Mesendoderm (in vitro differentiated cells): ENCODE measurements around the gene CEP135.

Experiments used
- DNase-seq: peaks from one replicate; pipeline ENCODE4 v3.0.0; 2013
- H2AK5ac ChIP-seq: 2 replicates; pipeline ENCODE4 v1.6.1; 2013; ENCODE audit warnings: low read length, inconsistent platforms
- H2BK120ac ChIP-seq: 2 replicates; pipeline ENCODE4 v1.6.1; 2013; ENCODE audit warnings: low read depth, mild to moderate bottlenecking, low read length, moderate library complexity, mixed read lengths
- H2BK15ac ChIP-seq: replicated peaks from 2 replicates; pipeline ENCODE4 v1.6.1; 2013; ENCODE audit warnings: low read depth, mild to moderate bottlenecking, moderate library complexity
- H2BK5ac ChIP-seq: 2 replicates; pipeline ENCODE4 v1.6.1; 2013; ENCODE audit warnings: low read length, inconsistent platforms
- H3K18ac ChIP-seq: 2 replicates; pipeline ENCODE4 v1.6.1; 2013; ENCODE audit warnings: mild to moderate bottlenecking, low read length, mixed read lengths
- H3K23ac ChIP-seq: one replicate; pipeline ENCODE4 v1.6.1; 2013; ENCODE audit warnings: low read length
- H3K27ac ChIP-seq: 2 replicates; pipeline ENCODE4 v1.5.1; 2013; ENCODE audit warnings: low read depth, mild to moderate bottlenecking, inconsistent platforms, low read length, moderate library complexity
- H3K27me3 ChIP-seq: 2 replicates; pipeline ENCODE4 v1.6.1; 2013; ENCODE audit warnings: low read length, control low read depth, mild to moderate bottlenecking, inconsistent platforms; ENCODE audit not compliant: insufficient read depth, poor library complexity
- H3K36me3 ChIP-seq: 2 replicates; pipeline ENCODE4 v1.6.1; 2013; ENCODE audit warnings: low read length, inconsistent platforms; ENCODE audit not compliant: control insufficient read depth, insufficient read depth
- H3K4ac ChIP-seq: one replicate; pipeline ENCODE4 v1.6.1; 2013; ENCODE audit warnings: low read depth, mild to moderate bottlenecking, low read length, moderate library complexity
- H3K4me1 ChIP-seq: 2 replicates; pipeline ENCODE4 v1.6.1; 2013; ENCODE audit warnings: low read depth, low read length, inconsistent platforms; ENCODE audit not compliant: control insufficient read depth
- H3K4me2 ChIP-seq: 2 replicates; pipeline ENCODE4 v1.6.1; 2013; ENCODE audit warnings: low read length
- H3K4me3 ChIP-seq: 2 replicates; pipeline ENCODE4 v1.5.1; 2013; ENCODE audit warnings: mild to moderate bottlenecking, low read length
- H3K56ac ChIP-seq: one replicate; pipeline ENCODE4 v1.6.1; 2013; ENCODE audit warnings: low read length
- H3K79me1 ChIP-seq: 2 replicates; pipeline ENCODE4 v1.6.1; 2013; ENCODE audit warnings: low read length, inconsistent platforms
- H3K79me2 ChIP-seq: 2 replicates; pipeline ENCODE4 v1.6.1; 2013; ENCODE audit warnings: mild to moderate bottlenecking, low read length; ENCODE audit not compliant: control insufficient read depth, insufficient read depth
- H3K9ac ChIP-seq: 2 replicates; pipeline ENCODE4 v1.6.1; 2013; ENCODE audit warnings: low read length, inconsistent platforms
- H4K5ac ChIP-seq: one replicate; pipeline ENCODE4 v1.6.1; 2013; ENCODE audit warnings: low read length
- H4K8ac ChIP-seq: one replicate; pipeline ENCODE4 v1.6.1; 2013; ENCODE audit warnings: low read depth, mild to moderate bottlenecking, control low read depth, low read length, moderate library complexity
- WGBS: extraction: QIAGEN DNeasy Blood & Tissue Kit; methylation state at CpG from one replicate; pipeline ENCODE4 v1.1.7; 2013; ENCODE audit warnings: low lambda C conversion rate, missing lambda C conversion rate; ENCODE audit not compliant: insufficient coverage; ENCODE audit errors: extremely low coverage; 5-methylcytosine and 5-hydroxymethylcytosine counted together

Gene CEP135

GRCh38 chr4:56080384-56080783 is 131.6 kb downstream of the CEP135 start:
- Histone ChIP-seq H3K9ac (no peak overlapping the region), H3K4ac (no peak overlapping the region), H3K79me1 (peaks cover 17% of the 10 kb centered on the region), H2AK5ac (no peak overlapping the region), H3K4me1 (no peaks in the 10 kb centered on the region), H3K36me3 (no peaks in the 10 kb centered on the region), H3K4me3 (no peak overlapping the region), H3K18ac (no peak overlapping the region), H2BK120ac (no peak overlapping the region), H3K79me2 (peaks cover 15% of the 10 kb centered on the region), H2BK15ac (no peak overlapping the region), H3K4me2 (no peak overlapping the region), H4K8ac (no peak overlapping the region), H2BK5ac (no peak overlapping the region), H3K27ac (no peak overlapping the region), H3K56ac (no peak overlapping the region), H4K5ac (no peak overlapping the region), H3K27me3 (no peaks in the 10 kb centered on the region), H3K23ac (no peak overlapping the region)
- no CpG with 5 or more reads among the region's 4 CpGs for WGBS
- no peak for DNase-seq

GRCh38 chr4:56082829-56083228 is 134.1 kb downstream of the CEP135 start:
- no peak overlapping the region for H2BK120ac ChIP-seq
- H2AK5ac ChIP-seq, result no peak overlapping the region
- H3K36me3 ChIP-seq, result no peaks in the 10 kb centered on the region
- H2BK5ac ChIP-seq, result no peak overlapping the region
- H3K4me1 ChIP-seq, result peaks cover 2% of the 10 kb centered on the region
- H3K79me2 ChIP-seq, result peaks cover 7% of the 10 kb centered on the region
- H3K56ac ChIP-seq, result no peak overlapping the region
- H2BK15ac ChIP-seq, result no peak overlapping the region
- no peak overlapping the region for H3K4me3 ChIP-seq
- DNase-seq, result no peak
- H3K27ac ChIP-seq, result no peak overlapping the region
- no peak overlapping the region for H3K23ac ChIP-seq
- H4K5ac ChIP-seq, result no peak overlapping the region
- H4K8ac ChIP-seq, result no peak overlapping the region
- H3K4me2 ChIP-seq, result no peak overlapping the region
- H3K9ac ChIP-seq, result no peak overlapping the region
- peaks cover 15% of the 10 kb centered on the region for H3K79me1 ChIP-seq
- no peak overlapping the region for H3K4ac ChIP-seq
- no peak overlapping the region for H3K18ac ChIP-seq
- no peaks in the 10 kb centered on the region for H3K27me3 ChIP-seq
